HepG2 (cell line): Measurements from ENCODE around the gene CD44.

ENCODE experiments used
- TF ChIP-seq, protein P1 (sequence below): sonication (generic); formaldehyde crosslinking; conservative IDR thresholded peaks from 2 replicates; pipeline ENCODE4 v1.4.0; 2020; ENCODE audit warnings: mild to moderate bottlenecking, missing genetic modification reagents, moderate library complexity
- TF ChIP-seq, protein P2 (sequence below): IDR thresholded peaks from 2 replicates; pipeline ENCODE4 v1.6.1; 2012; ENCODE audit warnings: inconsistent platforms

DNA sequence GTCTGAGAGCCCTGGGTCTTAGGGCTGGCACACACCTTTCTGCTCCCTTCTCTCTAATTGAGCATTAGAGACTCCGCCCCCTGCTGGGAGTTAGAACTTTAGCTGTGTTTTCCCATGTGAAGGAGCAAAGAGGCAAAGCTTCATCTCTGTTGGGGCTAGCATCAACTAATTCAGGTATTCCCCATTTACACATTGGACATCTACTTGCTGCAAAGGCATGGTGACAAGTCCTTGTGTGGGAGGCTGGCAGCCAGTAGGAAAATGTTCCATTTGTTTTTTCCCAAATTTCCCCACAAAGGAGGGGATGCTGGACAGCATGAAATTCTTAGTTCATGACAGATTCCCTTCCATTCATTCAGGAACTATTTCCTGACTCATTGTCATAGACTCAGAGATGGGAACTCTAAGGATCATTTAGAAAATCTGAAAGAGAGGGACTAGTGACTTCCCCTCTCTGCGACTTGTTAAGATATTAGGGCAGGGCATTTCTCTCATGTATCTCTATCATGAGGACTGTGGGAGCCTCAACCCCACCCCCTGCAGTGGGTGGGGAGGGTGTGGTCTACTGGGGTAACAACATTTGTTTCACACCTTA is 3.6 kb downstream of the CD44 start:
- TF ChIP-seq, protein P1, sequence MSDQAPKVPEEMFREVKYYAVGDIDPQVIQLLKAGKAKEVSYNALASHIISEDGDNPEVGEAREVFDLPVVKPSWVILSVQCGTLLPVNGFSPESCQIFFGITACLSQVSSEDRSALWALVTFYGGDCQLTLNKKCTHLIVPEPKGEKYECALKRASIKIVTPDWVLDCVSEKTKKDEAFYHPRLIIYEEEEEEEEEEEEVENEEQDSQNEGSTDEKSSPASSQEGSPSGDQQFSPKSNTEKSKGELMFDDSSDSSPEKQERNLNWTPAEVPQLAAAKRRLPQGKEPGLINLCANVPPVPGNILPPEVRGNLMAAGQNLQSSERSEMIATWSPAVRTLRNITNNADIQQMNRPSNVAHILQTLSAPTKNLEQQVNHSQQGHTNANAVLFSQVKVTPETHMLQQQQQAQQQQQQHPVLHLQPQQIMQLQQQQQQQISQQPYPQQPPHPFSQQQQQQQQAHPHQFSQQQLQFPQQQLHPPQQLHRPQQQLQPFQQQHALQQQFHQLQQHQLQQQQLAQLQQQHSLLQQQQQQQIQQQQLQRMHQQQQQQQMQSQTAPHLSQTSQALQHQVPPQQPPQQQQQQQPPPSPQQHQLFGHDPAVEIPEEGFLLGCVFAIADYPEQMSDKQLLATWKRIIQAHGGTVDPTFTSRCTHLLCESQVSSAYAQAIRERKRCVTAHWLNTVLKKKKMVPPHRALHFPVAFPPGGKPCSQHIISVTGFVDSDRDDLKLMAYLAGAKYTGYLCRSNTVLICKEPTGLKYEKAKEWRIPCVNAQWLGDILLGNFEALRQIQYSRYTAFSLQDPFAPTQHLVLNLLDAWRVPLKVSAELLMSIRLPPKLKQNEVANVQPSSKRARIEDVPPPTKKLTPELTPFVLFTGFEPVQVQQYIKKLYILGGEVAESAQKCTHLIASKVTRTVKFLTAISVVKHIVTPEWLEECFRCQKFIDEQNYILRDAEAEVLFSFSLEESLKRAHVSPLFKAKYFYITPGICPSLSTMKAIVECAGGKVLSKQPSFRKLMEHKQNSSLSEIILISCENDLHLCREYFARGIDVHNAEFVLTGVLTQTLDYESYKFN (CRISPR knock-in tag), result no peak
- TF ChIP-seq, protein P2, sequence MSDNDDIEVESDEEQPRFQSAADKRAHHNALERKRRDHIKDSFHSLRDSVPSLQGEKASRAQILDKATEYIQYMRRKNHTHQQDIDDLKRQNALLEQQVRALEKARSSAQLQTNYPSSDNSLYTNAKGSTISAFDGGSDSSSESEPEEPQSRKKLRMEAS, result no peak
